BLaER1 (cell line): Measurements from ENCODE around the gene VMP1.

ENCODE experiments used
- H3K27ac ChIP-seq: shearing (Covaris generic); formaldehyde crosslinking; 2 replicates; pipeline ENCODE4 v1.8.1; 2022
- H3K27me3 ChIP-seq: shearing (Covaris generic); formaldehyde crosslinking; 2 replicates; pipeline ENCODE4 v1.8.1; 2022
- H3K36me3 ChIP-seq: shearing (Covaris generic); formaldehyde crosslinking; 2 replicates; pipeline ENCODE4 v1.8.1; 2022
- H3K4me1 ChIP-seq: shearing (Covaris generic); formaldehyde crosslinking; 2 replicates; pipeline ENCODE4 v1.8.1; 2022
- H3K4me2 ChIP-seq: shearing (Covaris generic); formaldehyde crosslinking; 2 replicates; pipeline ENCODE4 v1.8.1; 2022
- H3K4me3 ChIP-seq: shearing (Covaris generic); formaldehyde crosslinking; 2 replicates; pipeline ENCODE4 v1.8.1; 2022
- H3K9ac ChIP-seq: shearing (Covaris generic); formaldehyde crosslinking; 2 replicates; pipeline ENCODE4 v1.8.1; 2022
- H3K9me3 ChIP-seq: shearing (Covaris generic); formaldehyde crosslinking; 2 replicates; pipeline ENCODE4 v1.8.1; 2022
- H4K20me1 ChIP-seq: shearing (Covaris generic); formaldehyde crosslinking; 2 replicates; pipeline ENCODE4 v1.8.1; 2022
- Cebpa-rat ChIP-seq: shearing (Covaris generic); IDR thresholded peaks from 2 replicates; pipeline ENCODE4 v1.8.1; 2022

VMP1 gene

GRCh38 chr17:59760160-59760559, 52.7 kb downstream of the VMP1 start:
- no peak overlapping the region for H3K9ac ChIP-seq
- no peak for TF ChIP-seq Cebpa-rat
- peaks cover 14% of the 10 kb centered on the region for H3K9me3 ChIP-seq
- no peaks in the 10 kb centered on the region for H4K20me1 ChIP-seq
- H3K27me3 ChIP-seq = no peaks in the 10 kb centered on the region
- no peaks in the 10 kb centered on the region for H3K4me1 ChIP-seq
- no peak overlapping the region for H3K27ac ChIP-seq
- peaks cover 31% of the 10 kb centered on the region for H3K36me3 ChIP-seq
- H3K4me3 ChIP-seq = no peak overlapping the region
- no peak overlapping the region for H3K4me2 ChIP-seq

- H3K9me3 ChIP-seq = peaks cover 14% of the 10 kb centered on the region
- H3K27ac ChIP-seq = no peak overlapping the region
- H3K4me3 ChIP-seq = no peak overlapping the region
- H3K27me3 ChIP-seq = no peaks in the 10 kb centered on the region
- no peaks in the 10 kb centered on the region for H3K4me1 ChIP-seq
- H3K36me3 ChIP-seq = peaks cover 43% of the 10 kb centered on the region
- no peak overlapping the region for H3K4me2 ChIP-seq
- no peak for TF ChIP-seq Cebpa-rat
- no peaks in the 10 kb centered on the region for H4K20me1 ChIP-seq
- no peak overlapping the region for H3K9ac ChIP-seq
Measured at GRCh38 chr17:59761385-59762048, 54.1 kb downstream of the VMP1 start.

- H3K9ac ChIP-seq = no peak overlapping the region
- peaks cover 14% of the 10 kb centered on the region for H3K9me3 ChIP-seq
- no peak overlapping the region for H3K4me3 ChIP-seq
- no peaks in the 10 kb centered on the region for H3K27me3 ChIP-seq
- no peak for TF ChIP-seq Cebpa-rat
- no peaks in the 10 kb centered on the region for H3K4me1 ChIP-seq
- peaks cover 47% of the 10 kb centered on the region for H3K36me3 ChIP-seq
- no peak overlapping the region for H3K4me2 ChIP-seq
- no peak overlapping the region for H3K27ac ChIP-seq
- H4K20me1 ChIP-seq = no peaks in the 10 kb centered on the region
Measured at GRCh38 chr17:59762049-59762823, 54.8 kb downstream of the VMP1 start.

- Histone ChIP-seq H3K36me3 (peaks cover 45% of the 10 kb centered on the region), H3K27ac (no peak overlapping the region), H4K20me1 (no peaks in the 10 kb centered on the region), H3K4me3 (no peak overlapping the region), H3K27me3 (no peaks in the 10 kb centered on the region), H3K4me2 (no peak overlapping the region), H3K4me1 (no peaks in the 10 kb centered on the region), H3K9ac (no peak overlapping the region), H3K9me3 (peaks cover 14% of the 10 kb centered on the region)
- no peak for TF ChIP-seq Cebpa-rat
Measured at GRCh38 chr17:59762824-59763374, 55.4 kb downstream of the VMP1 start.

- H3K4me2 ChIP-seq = no peak overlapping the region
Measured at GRCh38 chr17:59763861-59764260, 56.4 kb downstream of the VMP1 start.

GRCh38 chr17:59764292-59764741, 56.9 kb downstream of the VMP1 start:
- Histone ChIP-seq H3K36me3 (peaks cover 41% of the 10 kb centered on the region), H3K27me3 (no peaks in the 10 kb centered on the region), H3K4me3 (no peak overlapping the region), H3K9ac (no peak overlapping the region), H3K4me2 (no peak overlapping the region), H4K20me1 (no peaks in the 10 kb centered on the region), H3K27ac (no peak overlapping the region), H3K9me3 (peaks cover 1% of the 10 kb centered on the region; the same call in 1 of the 2 replicates), H3K4me1 (no peaks in the 10 kb centered on the region)
- TF ChIP-seq Cebpa-rat = no peak

More at GRCh38 chr17:59763861-59764260, 56.4 kb downstream of the VMP1 start:
- Histone ChIP-seq H3K4me1 (no peaks in the 10 kb centered on the region), H4K20me1 (no peaks in the 10 kb centered on the region), H3K27ac (no peak overlapping the region), H3K4me3 (no peak overlapping the region), H3K36me3 (peaks cover 45% of the 10 kb centered on the region), H3K9me3 (peaks cover 6% of the 10 kb centered on the region), H3K27me3 (no peaks in the 10 kb centered on the region), H3K9ac (no peak overlapping the region)
- TF ChIP-seq Cebpa-rat = no peak

GRCh38 chr17:59765038-59765437, 57.6 kb downstream of the VMP1 start:
- no peaks in the 10 kb centered on the region for H4K20me1 ChIP-seq
- H3K27ac ChIP-seq = no peak overlapping the region
- no peaks in the 10 kb centered on the region for H3K4me1 ChIP-seq
- H3K9me3 ChIP-seq = no peaks in the 10 kb centered on the region
- peaks cover 41% of the 10 kb centered on the region for H3K36me3 ChIP-seq
- H3K27me3 ChIP-seq = no peaks in the 10 kb centered on the region
- no peak overlapping the region for H3K4me2 ChIP-seq
- no peak for TF ChIP-seq Cebpa-rat
- no peak overlapping the region for H3K4me3 ChIP-seq
- H3K9ac ChIP-seq = no peak overlapping the region

DNA sequence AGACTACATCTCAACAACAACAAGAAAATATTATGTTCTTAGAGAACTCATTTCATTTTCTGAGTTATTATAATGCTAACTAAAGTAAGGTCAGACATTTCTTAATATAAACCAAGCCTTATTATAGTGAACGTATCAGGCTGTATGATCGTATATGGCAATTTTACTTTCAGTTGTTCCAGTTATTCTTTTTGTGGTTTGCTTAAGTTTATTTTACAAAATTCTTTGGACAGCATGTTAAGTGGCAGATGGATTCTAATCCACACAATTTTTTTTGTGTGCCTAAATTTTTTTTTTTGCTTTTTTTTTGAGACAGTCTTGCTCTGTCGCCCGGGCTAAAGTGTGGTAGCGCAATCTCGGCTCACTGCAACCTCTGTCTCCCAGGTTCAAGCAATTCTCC, 59.0 kb downstream of the VMP1 start:
- H3K9ac ChIP-seq = no peak overlapping the region
- TF ChIP-seq Cebpa-rat = no peak
- no peaks in the 10 kb centered on the region for H3K4me1 ChIP-seq

DNA sequence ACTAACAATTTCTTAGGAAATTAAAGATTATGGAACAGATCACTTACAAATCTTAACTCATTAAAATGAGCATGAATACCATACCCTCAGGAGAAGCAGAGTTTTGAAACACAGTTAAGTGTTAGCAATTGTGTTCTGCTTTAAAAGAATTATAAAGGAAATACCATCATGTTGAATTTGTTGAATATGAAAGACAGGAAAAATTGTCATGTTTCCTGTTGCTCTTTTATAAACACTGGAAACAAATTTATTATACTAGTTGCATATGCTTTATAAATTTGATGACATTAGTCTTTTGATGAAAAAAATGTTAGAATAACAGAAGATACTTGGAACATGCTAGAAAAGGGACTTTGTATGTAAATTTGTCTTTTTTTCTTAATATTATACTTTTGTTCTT, 59.7 kb downstream of the VMP1 start:
- no peak overlapping the region for H3K4me3 ChIP-seq
- H3K9ac ChIP-seq = no peak overlapping the region
- H4K20me1 ChIP-seq = no peaks in the 10 kb centered on the region
- H3K36me3 ChIP-seq = peaks cover 41% of the 10 kb centered on the region
- H3K9me3 ChIP-seq = no peaks in the 10 kb centered on the region
- no peaks in the 10 kb centered on the region for H3K4me1 ChIP-seq
- no peak overlapping the region for H3K27ac ChIP-seq
- H3K27me3 ChIP-seq = no peaks in the 10 kb centered on the region
- TF ChIP-seq Cebpa-rat = no peak
- no peak overlapping the region for H3K4me2 ChIP-seq

More for the DNA sequence above, 59.0 kb downstream of the VMP1 start:
- no peaks in the 10 kb centered on the region for H4K20me1 ChIP-seq
- no peaks in the 10 kb centered on the region for H3K27me3 ChIP-seq
- H3K4me3 ChIP-seq = no peak overlapping the region
- no peaks in the 10 kb centered on the region for H3K9me3 ChIP-seq
- H3K4me2 ChIP-seq = no peak overlapping the region
- peaks cover 34% of the 10 kb centered on the region for H3K36me3 ChIP-seq
- no peak overlapping the region for H3K27ac ChIP-seq

GRCh38 chr17:59769887-59770286, 62.4 kb downstream of the VMP1 start:
- Histone ChIP-seq H3K36me3 (peaks cover 63% of the 10 kb centered on the region), H4K20me1 (no peaks in the 10 kb centered on the region), H3K4me3 (no peak overlapping the region), H3K4me2 (no peak overlapping the region), H3K4me1 (no peaks in the 10 kb centered on the region), H3K27me3 (no peaks in the 10 kb centered on the region), H3K27ac (no peak overlapping the region), H3K9ac (no peak overlapping the region), H3K9me3 (no peaks in the 10 kb centered on the region)
- no peak for TF ChIP-seq Cebpa-rat
